ENCODE measurements around the gene CEP128.

The CEP128 gene

GRCh38 chr14:80867091-80867490, 74.4 kb downstream of the CEP128 start:
- Histone ChIP-seq H3K36me3 (replicated peaks; ENCODE audit: low read depth, low read length) (peaks cover 11% of the 10 kb centered on the region), H4K20me1 (ENCODE audit: insufficient read depth, low read length) (no peaks in the 10 kb centered on the region), H3K27ac (ENCODE audit: low read length) (no peak overlapping the region), H3K4me2 (ENCODE audit: low read length) (no peak overlapping the region), H3K9ac (ENCODE audit: low read length) (no peak overlapping the region), H3K9me3 (ENCODE audit: insufficient read depth, low read length) (peaks cover 4% of the 10 kb centered on the region; the same call in 1 of the 2 replicates), H2AFZ (ENCODE audit: low read depth, low read length) (no peak overlapping the region), H3K4me1 (ENCODE audit: low read length) (no peaks in the 10 kb centered on the region), H3K4me3 (ENCODE audit: low read length) (no peak overlapping the region), H3K27me3 (ENCODE audit: low read depth, low read length) (no peaks in the 10 kb centered on the region), H3K79me2 (ENCODE audit: low read length) (no peaks in the 10 kb centered on the region)
- TF ChIP-seq EZH2phosphoT487 (IDR thresholded peaks at IDR 0.05; ENCODE audit: low read depth): no peak
- no peak for TF ChIP-seq CTCF (IDR thresholded peaks at IDR 0.05; ENCODE audit: low read depth, low read length)

GRCh38 chr14:80865565-80865964, 76.0 kb downstream of the CEP128 start:
- Histone ChIP-seq H3K79me2 (ENCODE audit: low read length) (no peaks in the 10 kb centered on the region), H3K9me3 (ENCODE audit: insufficient read depth, low read length) (peaks cover 4% of the 10 kb centered on the region; the same call in 1 of the 2 replicates), H3K4me3 (ENCODE audit: low read length) (no peak overlapping the region), H3K4me2 (ENCODE audit: low read length) (no peak overlapping the region), H3K27ac (ENCODE audit: low read length) (no peak overlapping the region), H4K20me1 (ENCODE audit: insufficient read depth, low read length) (no peaks in the 10 kb centered on the region), H2AFZ (ENCODE audit: low read depth, low read length) (no peak overlapping the region), H3K4me1 (ENCODE audit: low read length) (no peaks in the 10 kb centered on the region), H3K9ac (ENCODE audit: low read length) (no peak overlapping the region), H3K36me3 (replicated peaks; ENCODE audit: low read depth, low read length) (peaks cover 11% of the 10 kb centered on the region), H3K27me3 (ENCODE audit: low read depth, low read length) (no peaks in the 10 kb centered on the region)
- no peak for TF ChIP-seq EZH2phosphoT487 (IDR thresholded peaks at IDR 0.05; ENCODE audit: low read depth)
- TF ChIP-seq CTCF (IDR thresholded peaks at IDR 0.05; ENCODE audit: low read depth, low read length): no peak

GRCh38 chr14:80862983-80863382, 78.6 kb downstream of the CEP128 start:
- Histone ChIP-seq H3K36me3 (replicated peaks; ENCODE audit: low read depth, low read length) (peaks cover 5% of the 10 kb centered on the region), H3K4me2 (ENCODE audit: low read length) (no peak overlapping the region), H3K27me3 (ENCODE audit: low read depth, low read length) (no peaks in the 10 kb centered on the region), H3K4me3 (ENCODE audit: low read length) (no peak overlapping the region), H3K27ac (ENCODE audit: low read length) (no peak overlapping the region), H3K9me3 (ENCODE audit: insufficient read depth, low read length) (no peaks in the 10 kb centered on the region), H3K4me1 (ENCODE audit: low read length) (no peaks in the 10 kb centered on the region), H4K20me1 (ENCODE audit: insufficient read depth, low read length) (no peaks in the 10 kb centered on the region), H3K79me2 (ENCODE audit: low read length) (no peaks in the 10 kb centered on the region), H3K9ac (ENCODE audit: low read length) (no peak overlapping the region), H2AFZ (ENCODE audit: low read depth, low read length) (no peak overlapping the region)
- TF ChIP-seq EZH2phosphoT487 (IDR thresholded peaks at IDR 0.05; ENCODE audit: low read depth) (no peak), CTCF (IDR thresholded peaks at IDR 0.05; ENCODE audit: low read depth, low read length) (peak; percentile 49)

- Histone ChIP-seq H3K27ac (ENCODE audit: low read length) (no peak overlapping the region), H3K9me3 (ENCODE audit: insufficient read depth, low read length) (no peaks in the 10 kb centered on the region), H3K9ac (ENCODE audit: low read length) (no peak overlapping the region), H3K79me2 (ENCODE audit: low read length) (no peaks in the 10 kb centered on the region), H4K20me1 (ENCODE audit: insufficient read depth, low read length) (no peaks in the 10 kb centered on the region), H3K27me3 (ENCODE audit: low read depth, low read length) (no peaks in the 10 kb centered on the region), H3K4me1 (ENCODE audit: low read length) (no peaks in the 10 kb centered on the region), H3K36me3 (replicated peaks; ENCODE audit: low read depth, low read length) (peaks cover 2% of the 10 kb centered on the region), H3K4me2 (ENCODE audit: low read length) (no peak overlapping the region), H2AFZ (ENCODE audit: low read depth, low read length) (no peak overlapping the region), H3K4me3 (ENCODE audit: low read length) (no peak overlapping the region)
- TF ChIP-seq CTCF (IDR thresholded peaks at IDR 0.05; ENCODE audit: low read depth, low read length) (no peak), EZH2phosphoT487 (IDR thresholded peaks at IDR 0.05; ENCODE audit: low read depth) (no peak)
Observed at GRCh38 chr14:80862541-80862940, 79.0 kb downstream of the CEP128 start.
